OCI-LY7 (cell line): ENCODE data around the gene RARB.

Source experiments
- EZH2phosphoT487 ChIP-seq: fragments of 200-600 bp; sonication (generic); IDR thresholded peaks from 2 replicates; pipeline ENCODE4 v1.6.1; 2018; ENCODE audit warnings: low read depth, borderline replicate concordance, mild to moderate bottlenecking, mixed run types, antibody characterized with exemption, low read length, moderate library complexity, mixed read lengths
- TF ChIP-seq, protein P1 (sequence below): fragments of 200-600 bp; sonication (generic); conservative IDR thresholded peaks from 2 replicates; pipeline ENCODE4 v1.5.1; 2014; ENCODE audit warnings: mild to moderate bottlenecking, antibody characterized with exemption, low read length, moderate library complexity, mixed read lengths

DNA sequence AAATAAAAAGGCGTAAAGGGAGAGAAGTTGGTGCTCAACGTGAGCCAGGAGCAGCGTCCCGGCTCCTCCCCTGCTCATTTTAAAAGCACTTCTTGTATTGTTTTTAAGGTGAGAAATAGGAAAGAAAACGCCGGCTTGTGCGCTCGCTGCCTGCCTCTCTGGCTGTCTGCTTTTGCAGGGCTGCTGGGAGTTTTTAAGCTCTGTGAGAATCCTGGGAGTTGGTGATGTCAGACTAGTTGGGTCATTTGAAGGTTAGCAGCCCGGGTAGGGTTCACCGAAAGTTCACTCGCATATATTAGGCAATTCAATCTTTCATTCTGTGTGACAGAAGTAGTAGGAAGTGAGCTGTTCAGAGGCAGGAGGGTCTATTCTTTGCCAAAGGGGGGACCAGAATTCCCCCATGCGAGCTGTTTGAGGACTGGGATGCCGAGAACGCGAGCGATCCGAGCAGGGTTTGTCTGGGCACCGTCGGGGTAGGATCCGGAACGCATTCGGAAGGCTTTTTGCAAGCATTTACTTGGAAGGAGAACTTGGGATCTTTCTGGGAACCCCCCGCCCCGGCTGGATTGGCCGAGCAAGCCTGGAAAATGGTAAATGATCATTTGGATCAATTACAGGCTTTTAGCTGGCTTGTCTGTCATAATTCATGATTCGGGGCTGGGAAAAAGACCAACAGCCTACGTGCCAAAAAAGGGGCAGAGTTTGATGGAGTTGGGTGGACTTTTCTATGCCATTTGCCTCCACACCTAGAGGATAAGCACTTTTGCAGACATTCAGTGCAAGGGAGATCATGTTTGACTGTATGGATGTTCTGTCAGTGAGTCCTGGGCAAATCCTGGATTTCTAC, at the start of gene RARB:
- TF ChIP-seq, protein P1, sequence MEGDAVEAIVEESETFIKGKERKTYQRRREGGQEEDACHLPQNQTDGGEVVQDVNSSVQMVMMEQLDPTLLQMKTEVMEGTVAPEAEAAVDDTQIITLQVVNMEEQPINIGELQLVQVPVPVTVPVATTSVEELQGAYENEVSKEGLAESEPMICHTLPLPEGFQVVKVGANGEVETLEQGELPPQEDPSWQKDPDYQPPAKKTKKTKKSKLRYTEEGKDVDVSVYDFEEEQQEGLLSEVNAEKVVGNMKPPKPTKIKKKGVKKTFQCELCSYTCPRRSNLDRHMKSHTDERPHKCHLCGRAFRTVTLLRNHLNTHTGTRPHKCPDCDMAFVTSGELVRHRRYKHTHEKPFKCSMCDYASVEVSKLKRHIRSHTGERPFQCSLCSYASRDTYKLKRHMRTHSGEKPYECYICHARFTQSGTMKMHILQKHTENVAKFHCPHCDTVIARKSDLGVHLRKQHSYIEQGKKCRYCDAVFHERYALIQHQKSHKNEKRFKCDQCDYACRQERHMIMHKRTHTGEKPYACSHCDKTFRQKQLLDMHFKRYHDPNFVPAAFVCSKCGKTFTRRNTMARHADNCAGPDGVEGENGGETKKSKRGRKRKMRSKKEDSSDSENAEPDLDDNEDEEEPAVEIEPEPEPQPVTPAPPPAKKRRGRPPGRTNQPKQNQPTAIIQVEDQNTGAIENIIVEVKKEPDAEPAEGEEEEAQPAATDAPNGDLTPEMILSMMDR: no peak
- no peak for TF ChIP-seq EZH2phosphoT487
